IMR-90 (cell line): ENCODE data around the gene TBXAS1. TPM values are rescaled to one million over a fixed set of nuclear protein-coding genes. Genes with fewer than 3 reads are reported as not detected.

Source experiments
- ATAC-seq: fragments of 200-7000 bp; cut with Tn5 transposase; 2 replicates; pipeline ENCODE4 v1.9.1; 2020; ENCODE audit warnings: low read depth, mild to moderate bottlenecking, moderate library complexity
- BruUV-seq: library from RNA; stranded (reverse); fragments of 400-500 nt; replicated peaks from 2 replicates; lab custom pipeline; 2021; lab: Mats Ljungman, UMichigan
- CTCF ChIA-PET: fragments of 300-600 bp; formaldehyde crosslinking; extraction: SDS; loops from one replicate; lab custom pipeline; 2021; ENCODE audit warnings: antibody characterized with exemption; lab: Yijun Ruan, JAX
- POLR2A ChIA-PET: fragments of 300-600 bp; sonication (Branson Sonifier 250); formaldehyde crosslinking; loops from one replicate; lab custom pipeline; 2022; ENCODE audit warnings: antibody characterized with exemption; ENCODE audit not compliant: unreplicated experiment; lab: Charles Lee
- DNase-seq: peaks from one replicate; pipeline ENCODE4 v3.0.0; 2013
- H2AFZ ChIP-seq: replicated peaks from 2 replicates; pipeline ENCODE3; 2013; ENCODE audit warnings: low read length, mild to moderate bottlenecking; ENCODE audit not compliant: poor library complexity
- H2AK5ac ChIP-seq: 2 replicates; pipeline ENCODE4 v1.6.1; 2013; ENCODE audit warnings: low read depth, low read length, inconsistent platforms
- H2AK9ac ChIP-seq: replicated peaks from 2 replicates; pipeline ENCODE3; 2013; ENCODE audit warnings: mild to moderate bottlenecking, low read depth, low read length, moderate library complexity; ENCODE audit not compliant: poor library complexity
- H2BK120ac ChIP-seq: 2 replicates; pipeline ENCODE4 v1.6.1; 2013; ENCODE audit warnings: low read depth, low read length, inconsistent platforms
- H2BK15ac ChIP-seq: 3 replicates; pipeline ENCODE4 v1.6.1; 2013; ENCODE audit warnings: low read depth, low read length, inconsistent platforms
- H2BK20ac ChIP-seq: 2 replicates; pipeline ENCODE4 v1.6.1; 2013; ENCODE audit warnings: low read depth, mild to moderate bottlenecking, inconsistent platforms, low read length, moderate library complexity
- H2BK5ac ChIP-seq: 2 replicates; pipeline ENCODE4 v1.6.1; 2013; ENCODE audit warnings: mild to moderate bottlenecking, low read depth, low read length, inconsistent platforms; ENCODE audit not compliant: poor library complexity, severe bottlenecking
- H3K14ac ChIP-seq: replicated peaks from 2 replicates; pipeline ENCODE4 v1.6.1; 2013; ENCODE audit warnings: low read depth, low read length, inconsistent platforms
- H3K18ac ChIP-seq: 2 replicates; pipeline ENCODE4 v1.6.1; 2013; ENCODE audit warnings: low read depth, low read length, control low read depth
- H3K23ac ChIP-seq: 2 replicates; pipeline ENCODE4 v1.6.1; 2013; ENCODE audit warnings: low read depth, low read length, inconsistent platforms
- H3K27ac ChIP-seq: 2 replicates; pipeline ENCODE4 v1.5.1; 2013; ENCODE audit warnings: mild to moderate bottlenecking, control low read depth, low read length; ENCODE audit not compliant: insufficient read depth
- H3K27me3 ChIP-seq: 2 replicates; pipeline ENCODE4 v1.6.1; 2013; ENCODE audit warnings: low read length; ENCODE audit not compliant: control insufficient read depth, insufficient read depth
- H3K36me3 ChIP-seq: 2 replicates; pipeline ENCODE4 v1.6.1; 2013; ENCODE audit warnings: low read length, mixed read lengths; ENCODE audit not compliant: control insufficient read depth, insufficient read depth
- H3K4ac ChIP-seq: 2 replicates; pipeline ENCODE4 v1.6.1; 2013; ENCODE audit warnings: low read depth, low read length, inconsistent platforms
- H3K4me1 ChIP-seq: 2 replicates; pipeline ENCODE4 v1.6.1; 2013; ENCODE audit warnings: low read length, mixed read lengths; ENCODE audit not compliant: control insufficient read depth, insufficient read depth
- H3K4me2 ChIP-seq: 2 replicates; pipeline ENCODE4 v1.6.1; 2013; ENCODE audit warnings: low read depth, mild to moderate bottlenecking, control low read depth, low read length, moderate library complexity
- H3K4me3 ChIP-seq: 2 replicates; pipeline ENCODE4 v1.5.1; 2013; ENCODE audit warnings: low read depth, mild to moderate bottlenecking, control low read depth, low read length, moderate library complexity; ENCODE audit not compliant: insufficient read depth
- H3K56ac ChIP-seq: 2 replicates; pipeline ENCODE4 v1.6.1; 2013; ENCODE audit warnings: low read length, inconsistent platforms; ENCODE audit not compliant: insufficient read depth; ENCODE audit errors: extremely low read depth
- H3K79me1 ChIP-seq, 2 experiments: 2 replicates each; pipeline ENCODE4 v1.6.1; 2013; ENCODE audit warnings: low read length in 2 of 2, inconsistent platforms in 1 of 2, low read depth in 1 of 2
- H3K9ac ChIP-seq: 2 replicates; pipeline ENCODE4 v1.6.1; 2013; ENCODE audit warnings: low read depth, low read length, control low read depth
- H3K9me1 ChIP-seq: 2 replicates; pipeline ENCODE4 v1.6.1; 2013; ENCODE audit warnings: low read length, inconsistent platforms; ENCODE audit not compliant: insufficient read depth
- H3K9me3 ChIP-seq: 2 replicates; pipeline ENCODE4 v1.6.1; 2013; ENCODE audit warnings: low read length; ENCODE audit not compliant: control insufficient read depth, insufficient read depth
- H4K20me1 ChIP-seq: 2 replicates; pipeline ENCODE4 v1.6.1; 2013; ENCODE audit warnings: low read length, inconsistent platforms; ENCODE audit not compliant: insufficient read depth
- H4K5ac ChIP-seq: 2 replicates; pipeline ENCODE4 v1.6.1; 2013; ENCODE audit warnings: mild to moderate bottlenecking, low read depth, low read length, control low read depth
- H4K8ac ChIP-seq, 2 experiments: 2 replicates each; pipeline ENCODE4 v1.6.1; 2013; ENCODE audit warnings: low read depth in 2 of 2, low read length in 2 of 2, control low read depth in 1 of 2, inconsistent platforms in 1 of 2
- H4K91ac ChIP-seq: 2 replicates; pipeline ENCODE4 v1.6.1; 2013; ENCODE audit warnings: low read depth, low read length, inconsistent platforms; ENCODE audit not compliant: insufficient read depth
- BHLHE40 ChIP-seq: fragments of 150-350 bp; IDR thresholded peaks from 2 replicates; pipeline ENCODE4 v1.6.1; 2016; ENCODE audit warnings: mild to moderate bottlenecking, low read depth, low read length
- CEBPB ChIP-seq: IDR thresholded peaks from 2 replicates; pipeline ENCODE4 v1.6.1; 2012; ENCODE audit warnings: low read depth, low read length, improper control_type of control experiment
- CHD1 ChIP-seq: IDR thresholded peaks from 2 replicates; pipeline ENCODE4 v1.6.1; 2012; ENCODE audit warnings: low read depth, low read length, improper control_type of control experiment
- FOS ChIP-seq: fragments of 150-350 bp; IDR thresholded peaks from 2 replicates; pipeline ENCODE4 v1.6.1; 2016; ENCODE audit warnings: low read depth, low read length
- MAFK ChIP-seq: IDR thresholded peaks from 2 replicates; pipeline ENCODE4 v1.6.1; 2012; ENCODE audit warnings: low read depth, low read length, improper control_type of control experiment
- MAZ ChIP-seq: IDR thresholded peaks from 2 replicates; pipeline ENCODE4 v1.6.1; 2012; ENCODE audit warnings: low read depth, mild to moderate bottlenecking, low read length, improper control_type of control experiment, moderate library complexity, borderline replicate concordance
- MXI1 ChIP-seq: IDR thresholded peaks from 2 replicates; pipeline ENCODE4 v1.6.1; 2012; ENCODE audit warnings: low read depth, mild to moderate bottlenecking, low read length, moderate library complexity, borderline replicate concordance
- NFE2L2 ChIP-seq: fragments of 150-350 bp; IDR thresholded peaks from 2 replicates; pipeline ENCODE4 v1.6.1; 2016; ENCODE audit warnings: low read depth, mild to moderate bottlenecking, low read length
- POLR2A ChIP-seq: IDR thresholded peaks from 2 replicates; pipeline ENCODE4 v1.6.1; 2012; ENCODE audit warnings: mild to moderate bottlenecking, low read depth, low read length
- RAD21 ChIP-seq: IDR thresholded peaks from 2 replicates; pipeline ENCODE4 v1.6.1; 2012; ENCODE audit warnings: low read length, improper control_type of control experiment
- RCOR1 ChIP-seq: IDR thresholded peaks from 2 replicates; pipeline ENCODE4 v1.6.1; 2012; ENCODE audit warnings: mild to moderate bottlenecking, low read length, improper control_type of control experiment; ENCODE audit not compliant: insufficient replicate concordance
- RFX5 ChIP-seq: IDR thresholded peaks from 2 replicates; pipeline ENCODE4 v1.8.0; 2012; ENCODE audit warnings: low read depth, mild to moderate bottlenecking, low read length, moderate library complexity
- SMC3 ChIP-seq: fragments of 150-350 bp; IDR thresholded peaks from 2 replicates; pipeline ENCODE4 v1.6.1; 2016; ENCODE audit warnings: low read depth, mild to moderate bottlenecking, antibody characterized with exemption, low read length, moderate library complexity
- WGBS, 2 experiments: methylation state at CpG; one replicate each; pipeline versions ENCODE4 v1.1.5 to v1.1.7; 2013; ENCODE audit warnings: missing lambda C conversion rate in 2 of 2; ENCODE audit not compliant: insufficient read length in 1 of 2; ENCODE audit errors: extremely low coverage in 2 of 2; 5-methylcytosine and 5-hydroxymethylcytosine counted together
- dilution Hi-C: fragments of 300-500 bp; cut with HindIII; formaldehyde crosslinking; loops from one replicate; pipeline ENCODE4 v1.14.3; 2018; ENCODE audit warnings: low sequenced_read_pairs; ENCODE audit not compliant: unreplicated experiment
- in situ Hi-C: fragments of 300-500 bp; cut with MboI; formaldehyde crosslinking; loops from 3 replicates; pipeline ENCODE4 v1.14.3; 2019; ENCODE audit warnings: low sequenced_read_pairs, inconsistent platforms, mixed read lengths
- intact Hi-C: fragments of 100-400 bp; cut with micrococcal nuclease; formaldehyde crosslinking; loops from 2 replicates; pipeline ENCODE4 v1.10.0; 2022
- polyA plus RNA-seq, 3 experiments: library from polyadenylated mRNA; depleted of rRNA; stranded (reverse); fragments of >200 nt; gene quantifications; 2 replicates each; pipeline ENCODE4 v1.2.3, GENCODE V29; 2012; ENCODE audit warnings: low replicate concordance in 1 of 3
- total RNA-seq: library from RNA; depleted of rRNA; stranded (reverse); fragments of >200 nt; gene quantifications from 2 replicates; pipeline ENCODE4 v1.2.3, GENCODE V29; 2012
- TF ChIP-seq, protein P1 (sequence below): conservative IDR thresholded peaks from 2 replicates; pipeline ENCODE4 v1.5.1; 2012; ENCODE audit warnings: mild to moderate bottlenecking, low read depth, low read length, improper control_type of control experiment
- TF ChIP-seq, protein P2 (sequence below): fragments of 150-350 bp; IDR thresholded peaks from 2 replicates; pipeline ENCODE4 v1.6.1; 2017; ENCODE audit warnings: mild to moderate bottlenecking, antibody characterized with exemption, low read length, low read depth
- TF ChIP-seq, protein P3 (sequence below): fragments of 150-350 bp; IDR thresholded peaks from 2 replicates; pipeline ENCODE4 v1.6.1; 2016; ENCODE audit warnings: low read depth, mild to moderate bottlenecking, low read length, moderate library complexity, borderline replicate concordance

TBXAS1 gene
- total and polyA plus RNA-seq, 2 of the 4 experiments (the other 2 are of a cell fraction): 5.9 to 10.8 TPM

DNA sequence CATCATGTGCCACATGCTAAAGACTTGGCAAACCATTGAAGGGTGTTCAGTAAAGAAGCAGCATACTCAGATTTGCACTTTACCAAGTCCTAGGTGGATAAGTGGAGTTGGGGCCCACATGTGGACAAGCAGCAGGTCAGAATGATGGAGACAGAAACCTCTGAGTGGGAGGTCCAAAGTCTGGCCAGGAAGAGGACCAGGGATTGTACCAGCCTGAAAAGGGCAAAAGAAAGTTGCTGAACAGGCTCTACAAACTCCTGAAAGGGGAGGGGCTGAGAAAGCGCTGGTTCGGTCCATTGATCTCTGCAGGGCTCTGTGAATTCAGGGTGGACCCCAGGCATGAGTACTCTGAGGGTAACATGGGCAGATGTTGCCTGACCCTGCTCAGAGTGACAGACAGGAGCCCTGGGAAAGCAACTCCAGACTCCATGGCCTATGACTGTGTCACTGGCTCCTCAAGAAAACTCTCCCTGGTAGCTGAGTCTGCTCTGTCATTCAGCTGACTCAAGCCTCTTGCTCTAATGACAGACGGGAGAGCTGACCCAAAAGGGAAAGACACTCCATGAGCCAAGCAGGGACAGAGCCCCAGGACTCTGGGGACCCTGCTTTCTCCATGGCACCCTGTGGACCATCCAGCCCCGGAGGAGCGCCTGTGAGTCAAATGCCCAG, 68.5 kb downstream of the TBXAS1 start:
- ChIA-PET CTCF (no interaction called here), POLR2A (no interaction called here)
- Histone ChIP-seq H3K56ac (no peak overlapping the region), H2AK5ac (0 out of 2 replicates have a peak overlapping the region, but pooled peaks have one; percentile 16), H2BK5ac (no peak overlapping the region), H3K79me1 (no peaks in the 10 kb centered on the region), H3K23ac (no peak overlapping the region), H3K4me1 (no peaks in the 10 kb centered on the region; the same call in 1 of the 2 replicates), H3K9me1 (0 out of 2 replicates have a peak, but pooled peaks cover 2% of the 10 kb centered on the region), H3K14ac (no peak overlapping the region), H3K4me2 (no peak overlapping the region), H2AFZ (no peak overlapping the region), H3K27ac (no peak overlapping the region), H3K36me3 (0 out of 2 replicates have a peak, but pooled peaks cover 1% of the 10 kb centered on the region), H3K27me3 (no peaks in the 10 kb centered on the region), H3K4me3 (no peak overlapping the region), H4K20me1 (no peaks in the 10 kb centered on the region), H4K91ac (no peak overlapping the region), H2BK20ac (no peak overlapping the region), H3K18ac (no peak overlapping the region), H3K4ac (no peak overlapping the region), H4K5ac (no peak overlapping the region), H2BK120ac (no peak overlapping the region), H4K8ac (no peak overlapping the region), H3K9ac (no peak overlapping the region), H3K9me3 (no peaks in the 10 kb centered on the region), H2AK9ac (no peak overlapping the region), H2BK15ac (no peak overlapping the region)
- no peak for TF ChIP-seq NFE2L2
- TF ChIP-seq RAD21: no peak
- no peak for TF ChIP-seq MXI1
- TF ChIP-seq POLR2A: no peak
- TF ChIP-seq RFX5: no peak
- no peak for TF ChIP-seq BHLHE40
- TF ChIP-seq, protein P1, sequence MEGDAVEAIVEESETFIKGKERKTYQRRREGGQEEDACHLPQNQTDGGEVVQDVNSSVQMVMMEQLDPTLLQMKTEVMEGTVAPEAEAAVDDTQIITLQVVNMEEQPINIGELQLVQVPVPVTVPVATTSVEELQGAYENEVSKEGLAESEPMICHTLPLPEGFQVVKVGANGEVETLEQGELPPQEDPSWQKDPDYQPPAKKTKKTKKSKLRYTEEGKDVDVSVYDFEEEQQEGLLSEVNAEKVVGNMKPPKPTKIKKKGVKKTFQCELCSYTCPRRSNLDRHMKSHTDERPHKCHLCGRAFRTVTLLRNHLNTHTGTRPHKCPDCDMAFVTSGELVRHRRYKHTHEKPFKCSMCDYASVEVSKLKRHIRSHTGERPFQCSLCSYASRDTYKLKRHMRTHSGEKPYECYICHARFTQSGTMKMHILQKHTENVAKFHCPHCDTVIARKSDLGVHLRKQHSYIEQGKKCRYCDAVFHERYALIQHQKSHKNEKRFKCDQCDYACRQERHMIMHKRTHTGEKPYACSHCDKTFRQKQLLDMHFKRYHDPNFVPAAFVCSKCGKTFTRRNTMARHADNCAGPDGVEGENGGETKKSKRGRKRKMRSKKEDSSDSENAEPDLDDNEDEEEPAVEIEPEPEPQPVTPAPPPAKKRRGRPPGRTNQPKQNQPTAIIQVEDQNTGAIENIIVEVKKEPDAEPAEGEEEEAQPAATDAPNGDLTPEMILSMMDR: no peak
- TF ChIP-seq, protein P2, sequence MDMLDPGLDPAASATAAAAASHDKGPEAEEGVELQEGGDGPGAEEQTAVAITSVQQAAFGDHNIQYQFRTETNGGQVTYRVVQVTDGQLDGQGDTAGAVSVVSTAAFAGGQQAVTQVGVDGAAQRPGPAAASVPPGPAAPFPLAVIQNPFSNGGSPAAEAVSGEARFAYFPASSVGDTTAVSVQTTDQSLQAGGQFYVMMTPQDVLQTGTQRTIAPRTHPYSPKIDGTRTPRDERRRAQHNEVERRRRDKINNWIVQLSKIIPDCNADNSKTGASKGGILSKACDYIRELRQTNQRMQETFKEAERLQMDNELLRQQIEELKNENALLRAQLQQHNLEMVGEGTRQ: no peak
- no peak for TF ChIP-seq CEBPB
- TF ChIP-seq, protein P3, sequence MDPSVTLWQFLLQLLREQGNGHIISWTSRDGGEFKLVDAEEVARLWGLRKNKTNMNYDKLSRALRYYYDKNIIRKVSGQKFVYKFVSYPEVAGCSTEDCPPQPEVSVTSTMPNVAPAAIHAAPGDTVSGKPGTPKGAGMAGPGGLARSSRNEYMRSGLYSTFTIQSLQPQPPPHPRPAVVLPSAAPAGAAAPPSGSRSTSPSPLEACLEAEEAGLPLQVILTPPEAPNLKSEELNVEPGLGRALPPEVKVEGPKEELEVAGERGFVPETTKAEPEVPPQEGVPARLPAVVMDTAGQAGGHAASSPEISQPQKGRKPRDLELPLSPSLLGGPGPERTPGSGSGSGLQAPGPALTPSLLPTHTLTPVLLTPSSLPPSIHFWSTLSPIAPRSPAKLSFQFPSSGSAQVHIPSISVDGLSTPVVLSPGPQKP: no peak
- TF ChIP-seq SMC3: no peak
- no peak for TF ChIP-seq MAZ
- TF ChIP-seq RCOR1: no peak
- no peak for TF ChIP-seq MAFK
- TF ChIP-seq CHD1: no peak
- TF ChIP-seq FOS: no peak
- in situ Hi-C loops (no loop called here), intact Hi-C loops (no loop called here), dilution Hi-C loops (no loop called here)
- no peak; the same call in 1 of the 2 replicates for ATAC-seq
- DNase-seq: no peak
- WGBS, 2 experiments: 87% methylated on average over 5 of the region's 5 CpGs; no CpG with 5 or more reads in 1 of the 2 experiments
- BruUV-seq: no TSS peak
